Measurements from ENCODE around the gene FBXO10.

DNA sequence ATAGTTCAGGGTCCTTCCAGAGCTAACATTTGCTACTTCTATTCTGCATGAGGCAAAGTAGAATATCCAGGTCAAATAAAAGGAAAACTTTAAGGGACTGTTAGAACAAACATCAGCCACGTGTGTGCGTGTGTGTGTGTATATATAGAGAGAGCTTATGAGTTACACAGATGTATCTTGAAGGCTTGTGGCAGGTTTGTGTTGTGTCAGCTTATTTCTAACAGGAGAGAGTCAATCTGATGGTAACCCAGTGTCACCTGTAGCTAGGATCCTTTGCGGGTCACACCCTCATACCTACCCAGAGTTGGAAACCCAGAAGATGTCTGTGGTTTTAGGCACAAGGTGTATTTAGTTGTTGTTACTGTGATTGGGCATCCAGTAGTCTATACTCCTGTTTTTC is 77.7 kb downstream of the FBXO10 start:
- TF ChIP-seq CTCF (IDR thresholded peaks at IDR 0.05) (no peak), POLR2A (IDR thresholded peaks at IDR 0.05) (no peak)

Data from testis (tissue), 2 donors.